ENCODE measurements around the gene DGLUCY.
"Not testable (repeated sequence)": the region's sequence is repeated elsewhere in the genome, so short reads cannot be mapped to it uniquely, and the experiment has no call there.

Gene DGLUCY

DNA sequence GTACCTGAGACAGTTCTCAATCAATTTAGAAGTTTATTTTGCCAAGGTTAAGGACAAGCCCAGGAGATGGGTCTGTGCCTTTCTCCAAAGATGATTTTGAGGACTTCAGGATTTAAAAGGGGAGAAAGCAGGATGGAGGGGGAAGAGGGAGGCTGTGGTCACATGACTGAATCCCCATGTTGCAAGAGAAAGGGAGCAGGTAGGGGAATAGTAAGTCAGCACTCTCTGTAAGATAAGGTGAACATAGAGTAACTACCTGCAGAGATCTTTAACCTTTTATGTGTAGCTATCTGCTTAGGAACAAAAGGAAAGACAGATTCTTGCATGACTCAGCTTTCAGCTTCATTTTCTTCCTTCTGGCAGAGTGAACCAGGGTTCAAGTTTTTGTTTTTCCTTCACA lies 25.9 kb downstream of the DGLUCY start:
- no peak for DNase-seq

DNA sequence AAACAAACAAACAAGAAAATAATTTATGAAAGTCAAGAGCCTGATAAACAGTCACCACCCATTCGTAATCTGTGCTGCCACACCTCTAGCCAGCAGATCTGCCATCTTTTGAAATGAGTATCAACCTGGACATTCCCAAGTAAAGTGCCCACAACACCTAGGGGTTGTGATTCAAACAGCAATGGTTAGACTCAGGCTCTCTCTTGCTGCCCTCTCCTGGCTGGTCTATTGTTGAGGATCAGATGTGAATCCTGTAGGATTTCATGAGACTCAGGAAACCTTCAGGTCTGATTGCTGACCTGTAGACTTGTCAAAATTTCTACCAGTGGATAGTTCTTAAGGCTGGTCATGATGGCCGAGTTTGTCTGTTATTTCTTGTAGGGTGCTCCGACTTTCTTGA lies 26.8 kb downstream of the DGLUCY start:
- peak; percentile 7 for DNase-seq

DNA sequence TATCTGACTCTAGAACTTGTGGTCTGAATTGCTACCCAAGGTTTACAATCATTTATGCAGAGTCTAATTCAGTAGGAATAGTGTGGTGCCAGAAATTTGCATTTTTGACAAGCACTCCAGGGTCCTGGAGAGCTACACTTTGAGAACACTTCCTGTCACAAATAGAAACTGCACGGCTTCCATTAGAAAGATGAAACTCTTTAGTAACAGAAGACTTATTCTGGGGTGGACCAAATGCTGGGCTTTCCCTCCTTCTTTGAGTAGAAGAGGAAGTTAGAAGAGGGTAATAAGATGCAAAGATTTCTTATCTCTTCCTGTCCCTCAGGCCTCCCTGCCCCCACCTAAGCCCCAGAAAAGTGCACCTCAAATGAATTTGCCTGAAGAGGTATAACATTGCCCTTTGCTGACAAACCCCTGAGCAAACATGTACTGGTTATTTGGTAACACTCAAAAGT lies 28.4 kb downstream of the DGLUCY start:
- no peak for DNase-seq

DNA sequence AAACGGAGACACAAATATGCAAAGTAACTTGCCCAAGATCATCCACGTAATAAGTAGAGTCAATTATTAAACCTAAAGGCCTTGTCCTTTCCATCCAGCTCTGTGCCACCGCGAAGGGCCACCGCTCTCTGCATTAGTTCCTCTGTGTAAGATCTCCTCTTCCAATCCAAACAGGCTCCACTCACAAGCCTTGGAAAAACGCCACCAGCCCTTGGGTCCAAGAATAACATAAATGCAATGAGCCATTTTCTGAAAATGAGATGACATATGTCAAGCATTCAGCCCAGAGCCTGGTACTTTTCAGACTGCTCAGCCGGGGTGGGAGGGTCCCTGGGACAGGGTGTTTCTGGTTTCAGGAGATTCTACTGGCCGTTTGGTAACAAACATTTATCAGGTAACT lies 30.0 kb downstream of the DGLUCY start:
- no peak for DNase-seq

DNA sequence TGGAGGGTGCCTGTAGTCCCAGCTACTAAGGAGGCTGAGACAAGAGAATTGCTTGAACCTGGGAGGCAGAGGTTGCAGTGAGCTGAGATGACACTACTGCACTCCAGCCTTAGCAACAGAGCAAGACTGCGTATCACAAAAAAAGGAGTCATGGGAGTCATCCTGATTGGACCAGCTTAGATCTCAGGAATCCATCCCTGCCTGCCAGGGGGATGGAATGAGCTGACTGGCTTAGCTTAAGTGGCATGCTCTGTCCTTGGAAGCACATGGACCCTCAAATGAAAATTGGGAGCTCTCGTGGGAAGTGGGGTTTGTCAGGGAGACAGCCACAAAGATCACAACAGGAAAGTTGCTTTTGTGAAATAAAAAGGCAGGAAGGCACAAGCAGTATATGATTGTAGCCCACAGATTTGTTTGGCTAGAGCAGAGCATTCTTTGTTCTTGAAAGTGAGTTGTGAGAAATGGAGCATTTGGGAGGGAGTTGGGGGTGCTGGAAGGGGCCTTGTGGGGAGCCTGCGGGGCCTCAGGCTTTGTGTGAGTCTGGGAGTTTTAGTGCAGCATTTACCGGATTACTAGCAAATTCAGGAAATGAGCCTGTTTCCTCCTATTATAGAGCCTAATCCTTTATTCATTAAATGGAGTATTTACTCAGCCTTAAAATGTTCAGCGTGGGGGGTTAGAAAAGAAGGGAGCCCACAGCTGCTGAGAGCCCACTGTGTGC lies 30.7 kb downstream of the DGLUCY start:
- no peak for DNase-seq

DNA sequence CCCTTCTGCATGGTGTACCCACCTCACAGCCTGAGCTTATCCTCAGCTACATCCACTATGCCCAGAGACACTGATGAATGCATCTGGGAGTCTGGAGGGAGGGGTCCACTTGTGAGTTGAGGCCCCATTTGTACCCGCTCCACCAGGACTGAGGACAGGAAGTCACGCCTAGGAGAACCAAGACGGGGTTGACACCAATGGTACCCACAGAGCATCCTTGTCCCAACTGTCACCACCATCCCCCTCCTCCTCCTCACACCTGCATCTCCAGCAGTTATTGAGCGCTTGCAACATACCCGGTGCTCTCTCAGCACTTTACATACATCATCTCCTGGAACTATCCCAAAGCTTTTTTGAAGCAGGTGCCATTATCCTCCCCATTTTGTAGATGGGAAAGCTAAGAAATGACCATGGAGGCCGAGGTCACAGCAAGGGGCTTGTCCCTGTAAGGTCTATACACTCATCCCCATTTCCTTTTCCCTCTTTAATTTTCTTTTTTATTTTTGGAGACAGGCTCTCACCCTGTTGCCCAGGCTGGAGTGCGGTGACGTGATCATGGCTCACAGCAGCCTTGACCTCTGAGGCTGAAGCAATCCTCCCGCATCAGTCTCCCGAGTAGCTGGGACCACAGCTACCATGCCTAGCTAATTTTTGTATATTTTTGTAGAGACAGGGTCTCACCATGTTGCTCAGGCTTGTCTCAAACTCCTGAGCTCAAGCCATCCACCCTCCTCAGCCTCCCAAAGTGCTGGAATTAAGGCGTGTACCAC lies 31.7 kb downstream of the DGLUCY start:
- no peak for DNase-seq

DNA sequence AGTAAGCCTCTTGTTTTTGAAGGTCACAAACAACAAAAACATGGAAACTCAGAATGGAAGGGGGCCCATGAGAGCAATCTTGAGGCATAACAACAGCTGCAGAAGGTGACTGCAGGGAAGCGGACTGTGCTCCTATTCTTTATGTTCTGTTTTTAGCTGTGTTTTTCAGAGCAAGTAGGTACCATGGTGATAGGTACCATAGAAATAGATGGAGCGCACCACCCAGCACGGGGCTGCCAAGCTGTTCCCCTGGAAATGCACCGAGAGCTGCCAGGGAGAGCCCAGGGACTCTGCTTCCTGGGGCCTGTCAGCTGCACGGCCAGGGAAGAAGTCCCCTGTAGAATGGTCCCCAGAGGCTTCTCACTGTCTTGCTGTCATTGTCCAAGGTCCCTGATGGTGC lies 32.8 kb downstream of the DGLUCY start:
- no peak for DNase-seq

DNA sequence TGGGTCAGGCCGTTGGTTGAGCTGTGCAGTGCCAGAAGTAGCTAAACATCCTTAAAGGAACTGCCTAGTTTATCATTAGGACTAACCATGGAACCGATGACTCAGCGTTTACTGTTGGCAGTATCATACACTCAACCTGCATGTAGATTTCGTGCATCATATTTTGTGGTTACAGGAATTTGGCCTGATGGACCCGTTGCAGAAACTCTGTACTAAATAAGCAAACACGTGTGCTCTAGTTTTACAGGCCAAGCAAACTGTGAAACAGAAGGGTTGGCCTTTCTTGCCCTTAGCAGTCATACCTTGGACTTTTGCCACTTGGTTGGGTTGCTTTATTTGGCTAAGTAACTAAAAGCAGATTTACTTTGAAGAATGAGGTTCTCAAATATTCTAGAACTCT lies 35.6 kb downstream of the DGLUCY start:
- DNase-seq: no peak

DNA sequence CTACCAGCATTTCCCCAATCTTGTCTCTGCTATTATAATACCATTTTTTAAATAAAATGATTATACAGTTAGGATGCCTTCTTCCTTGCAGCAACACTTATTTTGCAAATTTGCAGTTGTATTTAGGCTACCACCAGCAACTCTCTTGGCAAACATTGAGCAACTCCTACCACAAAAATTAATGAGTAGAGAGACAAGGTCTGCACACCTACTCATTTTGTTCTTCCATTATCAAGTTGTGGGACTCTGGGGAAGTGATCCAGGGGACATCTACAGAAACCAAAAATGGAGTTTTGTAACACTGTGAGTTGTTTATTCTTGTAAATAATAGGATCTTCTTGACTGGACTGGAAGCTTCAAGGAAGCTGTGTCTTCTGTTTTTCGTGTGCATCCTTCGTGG lies 38.6 kb downstream of the DGLUCY start:
- DNase-seq: no peak

DNA sequence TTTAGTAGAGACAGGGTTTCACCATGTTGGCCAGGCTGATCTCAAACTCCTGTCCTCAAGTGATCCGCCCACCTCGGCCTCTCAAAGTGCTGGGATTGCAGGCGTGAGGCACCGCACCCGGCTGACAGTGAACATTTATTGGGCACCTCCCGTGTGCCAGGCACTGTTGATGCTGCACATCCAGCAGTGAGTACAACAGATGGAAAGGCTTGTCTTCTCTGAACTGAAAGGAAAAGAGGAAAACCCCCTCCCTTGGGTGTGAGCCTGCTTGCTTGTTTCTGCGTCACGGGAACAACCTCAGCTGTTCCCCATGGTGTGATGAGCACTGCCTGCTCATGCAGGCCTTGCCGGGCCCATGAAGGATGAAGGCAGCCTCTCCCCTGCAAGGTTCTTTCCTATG lies 39.5 kb downstream of the DGLUCY start:
- DNase-seq: peak; percentile 54

DNA sequence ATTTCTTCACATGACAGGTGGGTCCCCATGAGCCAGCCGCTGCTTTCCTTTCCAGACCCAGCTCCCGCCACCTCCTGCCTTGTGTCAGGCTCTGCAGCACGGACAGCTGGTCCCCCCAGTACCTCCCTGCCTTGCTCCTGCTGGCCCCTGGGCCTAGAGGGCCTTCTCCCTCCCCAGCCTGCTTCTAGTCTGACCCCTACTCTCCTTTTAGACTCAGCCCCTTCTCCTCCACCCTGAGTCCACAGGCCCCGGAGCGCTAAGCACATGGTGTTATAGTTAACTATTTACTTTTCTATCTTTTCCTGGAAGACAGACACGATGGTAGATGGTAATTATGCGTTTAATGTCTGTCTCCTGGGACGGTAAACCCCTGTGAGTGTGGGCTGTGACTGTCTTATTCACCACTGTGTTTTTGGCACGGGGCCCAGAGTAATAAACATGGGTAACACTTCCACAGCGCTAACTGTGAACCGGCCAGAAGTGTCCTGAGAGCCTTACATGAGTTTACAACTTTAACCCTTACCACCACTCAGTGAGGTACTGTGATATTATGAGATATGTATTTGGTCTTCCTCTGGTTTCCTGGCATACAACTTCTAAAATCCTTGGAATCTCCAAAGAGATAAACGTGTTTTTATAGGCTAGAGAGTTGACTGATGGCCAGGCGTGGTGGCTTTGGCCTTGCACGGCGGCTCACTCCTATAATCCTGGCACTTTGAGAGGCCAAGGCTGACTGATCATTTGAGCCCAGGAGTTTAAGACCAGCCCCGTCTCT lies 41.2 kb downstream of the DGLUCY start:
- DNase-seq: peak; percentile 89

DNA sequence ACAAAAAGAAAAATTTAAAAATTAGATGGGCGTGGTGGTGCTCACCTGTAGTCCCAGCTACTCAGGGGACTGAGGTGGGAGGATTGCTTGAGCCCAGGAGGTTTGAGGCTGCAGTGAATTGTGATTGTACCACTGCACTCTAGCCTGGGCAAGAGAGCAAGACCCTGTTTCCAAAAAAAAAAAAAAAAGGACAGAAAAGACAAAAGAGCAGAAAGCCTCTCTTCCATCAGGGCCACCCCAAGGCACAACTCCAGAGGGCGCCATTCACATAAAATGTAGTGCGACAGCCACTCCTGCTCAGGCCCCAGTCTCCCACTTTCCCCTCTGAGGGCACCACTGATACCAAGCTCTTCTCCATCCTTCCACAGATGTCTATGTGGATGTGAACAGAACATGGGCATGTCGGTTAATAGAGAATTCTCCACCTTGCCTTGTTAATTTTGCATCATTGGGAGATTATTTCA lies 41.8 kb downstream of the DGLUCY start:
- no peak for DNase-seq

DNA sequence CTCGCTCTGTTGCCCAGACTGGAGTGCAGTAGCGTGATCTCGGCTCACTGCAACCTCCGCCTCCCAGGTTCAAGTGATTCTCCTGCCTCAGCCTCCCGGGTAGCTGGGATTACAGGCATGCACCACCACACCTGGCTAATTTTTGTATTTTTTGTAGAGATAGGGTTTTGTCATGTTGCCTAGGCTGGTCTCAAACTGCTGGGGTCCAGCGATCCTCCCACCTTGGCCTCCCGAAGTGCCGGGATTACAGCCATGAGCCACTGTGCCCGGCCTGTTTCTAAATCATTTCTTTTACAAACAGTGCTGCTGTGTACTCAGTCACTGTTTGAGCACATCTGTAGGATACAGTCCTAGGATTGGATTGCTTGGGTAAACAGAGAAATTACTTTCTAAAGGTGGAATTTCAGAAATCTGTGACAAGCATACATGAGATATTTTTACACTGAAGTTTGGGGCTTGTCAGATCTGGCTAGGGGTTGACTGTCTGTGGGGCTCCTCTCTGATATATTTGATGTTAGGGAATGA lies 42.3 kb downstream of the DGLUCY start:
- not testable (repeated sequence) for DNase-seq

DNA sequence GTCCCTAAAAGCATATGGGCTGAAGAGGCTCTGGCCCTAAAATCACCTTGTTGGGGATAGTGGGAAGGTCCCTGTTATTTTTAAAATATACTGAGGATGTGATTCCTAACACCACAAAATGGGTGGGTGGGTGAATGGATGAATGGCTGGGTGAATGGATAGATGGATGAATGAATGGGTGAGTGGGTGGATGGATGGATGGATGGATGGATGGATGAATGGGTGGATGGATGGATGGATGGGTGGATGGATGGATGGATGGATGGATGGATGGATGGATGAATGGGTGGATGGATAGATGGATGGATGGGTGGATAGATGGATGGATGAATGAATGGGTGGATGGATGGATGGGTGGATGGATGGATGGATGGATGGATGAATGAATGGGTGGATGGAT lies 43.0 kb downstream of the DGLUCY start:
- not testable (repeated sequence) for DNase-seq

DNA sequence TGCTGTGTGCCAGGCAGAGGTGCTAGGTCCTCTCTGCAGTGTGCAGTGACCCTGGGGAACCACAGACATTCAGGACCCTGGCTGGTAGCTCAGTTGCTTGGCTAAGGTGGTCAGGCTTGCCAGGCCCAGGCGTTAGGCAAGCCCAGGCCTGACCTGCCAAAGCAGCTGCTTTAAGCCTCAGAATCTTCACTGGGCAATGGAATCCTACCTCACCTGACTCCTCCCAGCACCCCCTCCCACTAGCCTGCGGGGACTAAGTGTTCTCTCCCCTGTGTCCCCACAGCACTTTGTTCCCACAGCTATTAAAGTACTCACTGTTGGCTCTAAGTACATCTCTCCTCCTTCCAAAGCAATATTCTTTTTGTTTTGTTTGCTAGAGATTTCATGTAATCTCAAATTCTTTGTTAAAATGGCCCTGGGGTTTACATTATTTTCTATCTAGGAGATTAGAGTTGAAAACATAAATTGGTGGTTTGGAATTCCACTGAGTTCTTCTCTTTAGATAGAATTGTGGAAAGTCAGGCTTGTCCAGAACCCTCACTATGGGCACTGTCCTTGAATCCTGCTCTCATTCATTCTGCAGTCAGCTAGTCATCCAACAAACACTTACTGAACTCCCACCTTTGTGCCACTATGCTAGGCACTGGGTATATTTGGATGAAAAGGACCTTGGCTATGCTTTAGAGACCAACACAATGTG lies 44.4 kb downstream of the DGLUCY start:
- DNase-seq: no peak

DNA sequence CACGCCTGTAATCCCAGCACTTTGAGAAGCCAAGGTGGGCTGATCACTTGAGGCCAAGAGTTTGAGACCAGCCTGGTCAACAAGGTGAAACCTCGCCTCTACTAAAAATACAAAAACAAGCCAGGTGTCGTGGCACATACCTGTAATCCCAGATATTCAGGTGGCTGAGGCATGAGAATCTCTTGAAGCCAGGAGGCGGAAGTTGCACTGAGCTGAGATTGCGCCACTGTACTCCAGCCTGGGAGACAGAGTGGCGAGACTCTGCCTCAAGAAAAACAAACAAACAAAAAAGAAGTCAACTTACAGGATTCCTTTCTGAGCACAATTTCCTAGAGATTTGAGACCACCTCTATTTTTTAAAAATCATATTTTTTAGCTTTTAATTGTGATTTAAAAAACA lies 45.3 kb downstream of the DGLUCY start:
- DNase-seq: no peak

DNA sequence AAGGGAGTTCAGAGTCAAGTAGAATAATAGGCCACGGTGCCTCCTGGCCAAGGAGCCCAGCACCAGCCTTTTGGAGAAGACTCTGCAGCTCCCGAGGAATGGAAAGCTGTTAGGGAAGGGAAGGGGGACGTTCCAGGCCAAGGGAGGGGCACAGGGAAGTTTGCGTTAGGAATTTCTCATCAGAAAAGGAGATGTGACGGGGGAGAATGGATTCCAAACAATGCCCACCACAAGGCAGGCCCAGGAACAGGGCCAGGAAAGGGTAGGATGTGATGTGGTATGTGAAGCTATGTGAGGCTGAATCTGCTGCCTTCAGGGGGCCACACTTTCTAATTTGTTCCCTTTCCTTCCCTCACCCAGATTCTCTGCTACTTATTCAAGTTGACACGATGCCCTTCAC lies 46.0 kb downstream of the DGLUCY start:
- DNase-seq: no peak

DNA sequence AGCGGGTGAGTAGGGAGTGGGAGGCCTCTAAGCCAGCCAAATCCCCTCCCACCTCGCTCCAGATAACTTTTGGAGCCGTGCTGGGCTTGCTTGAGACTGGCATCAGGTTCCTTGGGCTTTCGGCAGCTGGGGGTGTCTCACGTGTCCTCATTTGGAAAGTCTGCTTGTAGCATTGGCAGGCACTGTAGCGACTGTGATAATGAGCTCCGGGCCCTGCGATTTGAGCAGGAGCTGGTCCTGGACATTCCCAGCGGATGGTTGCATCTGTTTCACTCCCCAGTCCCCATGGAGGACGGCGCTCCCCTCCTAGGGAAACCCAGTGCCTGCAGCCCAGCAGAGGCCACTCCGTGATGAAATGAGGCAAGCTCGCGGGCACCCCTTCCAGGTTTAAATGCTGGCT lies 49.4 kb downstream of the DGLUCY start:
- DNase-seq: peak; percentile 50

DNA sequence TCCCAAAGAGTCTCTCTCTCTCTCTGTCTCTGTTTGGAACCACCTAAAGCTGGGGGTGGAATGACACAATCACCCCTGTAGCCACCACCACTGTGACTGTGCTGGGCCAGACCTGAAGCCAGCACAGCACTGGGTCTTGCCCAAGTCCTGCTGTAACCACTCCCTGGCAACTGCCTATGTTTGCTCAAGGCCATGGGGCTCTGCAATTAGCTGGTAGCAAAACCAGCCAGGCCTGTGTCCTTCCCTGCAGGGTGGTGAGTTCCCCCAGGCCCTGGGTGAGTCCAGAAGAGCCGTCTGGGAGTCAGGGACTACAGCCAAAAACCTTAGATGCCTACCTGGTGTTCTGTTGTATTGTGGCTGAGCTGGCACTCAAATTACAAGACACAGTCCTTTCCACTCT lies 50.8 kb downstream of the DGLUCY start:
- no peak for DNase-seq

DNA sequence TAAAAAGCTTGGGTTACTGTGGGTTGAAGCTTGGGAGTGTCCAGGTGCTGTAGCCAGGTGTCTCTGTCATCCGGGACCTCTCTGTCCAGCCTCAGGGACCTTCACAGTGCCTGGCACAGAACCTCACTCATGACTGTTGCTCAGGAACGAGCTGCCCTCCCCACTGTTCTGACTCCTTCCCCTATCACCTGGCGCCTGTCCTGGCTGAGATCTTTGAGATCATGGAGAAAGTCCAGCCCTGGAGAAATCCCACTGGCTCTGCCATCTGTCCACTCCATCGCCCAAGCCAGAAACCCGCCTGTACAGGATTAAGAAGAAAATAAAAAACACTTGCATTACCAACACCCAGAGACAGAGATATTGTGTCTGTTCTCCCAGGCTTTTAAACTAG lies 53.5 kb downstream of the DGLUCY start:
- DNase-seq: no peak

DNA sequence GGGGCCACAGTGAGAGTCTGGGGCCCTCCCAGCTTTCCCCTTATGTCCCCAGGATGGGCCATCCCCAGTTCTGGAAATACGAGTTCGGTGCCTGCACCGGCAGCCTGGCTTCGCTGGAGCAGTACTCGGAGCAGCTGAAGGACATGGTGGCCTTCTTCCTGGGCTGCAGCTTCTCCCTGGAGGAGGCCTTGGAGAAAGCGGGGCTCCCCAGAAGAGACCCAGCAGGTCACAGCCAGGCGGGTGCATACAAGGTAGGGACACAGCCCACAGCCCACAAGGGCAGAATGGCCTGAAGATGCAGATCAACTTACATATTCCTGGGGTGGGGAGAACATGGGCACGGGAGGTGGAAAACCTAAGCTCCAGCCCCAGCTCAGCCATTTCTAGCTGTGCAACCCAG lies 56.1 kb downstream of the DGLUCY start:
- no peak for DNase-seq

DNA sequence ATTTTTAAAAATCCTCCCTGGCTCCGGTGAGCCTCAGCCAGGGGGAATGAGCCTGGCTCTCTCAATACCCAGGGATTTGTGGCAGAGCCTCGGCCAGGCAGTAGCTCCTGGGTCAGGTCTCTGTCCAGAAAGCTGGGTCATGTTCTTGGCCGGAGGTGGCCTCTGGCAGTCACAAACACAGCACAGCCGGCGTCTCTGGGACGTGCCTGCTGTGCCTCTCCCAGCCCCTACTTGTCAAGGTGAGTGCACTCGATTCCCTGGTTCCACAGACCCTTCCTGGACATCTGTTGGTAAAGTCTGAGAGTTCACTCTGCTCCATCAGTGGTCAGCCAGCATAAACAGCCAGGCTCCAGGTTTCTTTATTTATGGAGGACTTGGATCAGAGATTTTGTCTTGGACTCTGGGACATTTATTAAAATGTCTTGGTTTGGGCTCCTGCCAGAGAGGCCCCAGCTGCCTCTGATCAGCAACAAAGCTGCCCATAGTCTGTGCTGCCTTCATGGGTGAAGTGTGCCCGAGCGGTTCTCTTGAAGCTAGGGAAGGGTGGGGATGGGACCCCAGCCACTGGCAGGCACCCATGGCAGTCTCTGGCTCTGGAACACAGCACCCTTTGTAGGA lies 56.7 kb downstream of the DGLUCY start:
- no peak for DNase-seq

Measured in NCI-H2171 (cell line).